NCI-H1092 (cell line): ENCODE data around the gene CMTR2.

ENCODE experiments used
- DNase-seq: peaks from one replicate; lab custom pipeline; 2025; lab: John Stamatoyannopoulos, UW

CMTR2 gene

DNA sequence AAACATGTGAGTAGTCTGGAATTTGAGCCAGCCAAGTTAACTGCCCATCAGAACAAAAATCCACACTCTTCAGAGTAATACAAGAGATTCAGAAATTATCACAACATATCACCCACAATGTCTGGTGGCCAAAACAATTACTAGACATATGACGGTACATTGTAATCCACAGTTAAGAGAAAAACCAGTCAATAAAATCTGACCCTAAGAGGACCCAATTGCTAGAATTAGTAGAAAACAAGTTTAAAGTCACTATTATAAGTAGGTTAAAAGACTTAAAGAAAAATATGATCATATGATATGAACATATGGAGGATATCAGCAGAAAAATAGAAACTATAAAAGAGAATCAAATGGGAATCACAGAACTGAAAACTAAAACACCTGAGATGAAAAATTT is 15.8 kb downstream of the CMTR2 start:
- DNase-seq, result no peak

DNA sequence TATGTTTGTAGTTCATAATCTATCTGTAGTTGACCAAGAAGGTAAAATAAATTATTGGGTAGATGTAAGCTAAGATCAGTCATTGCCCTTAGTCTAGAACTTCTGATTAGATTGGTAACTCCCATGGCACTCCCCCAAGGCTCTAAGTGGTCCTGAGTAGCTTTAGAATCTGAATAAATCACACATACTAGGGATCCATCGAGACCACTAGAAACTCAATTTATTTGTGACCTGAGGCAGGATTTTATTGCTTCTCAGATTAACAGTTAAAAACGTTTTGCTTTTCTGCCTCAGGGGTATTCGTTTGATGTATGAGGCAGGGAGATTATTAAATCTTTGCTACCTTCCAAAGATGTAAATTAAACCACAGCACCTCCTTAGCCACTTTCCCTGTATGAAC is 24.9 kb downstream of the CMTR2 start:
- no peak for DNase-seq

DNA sequence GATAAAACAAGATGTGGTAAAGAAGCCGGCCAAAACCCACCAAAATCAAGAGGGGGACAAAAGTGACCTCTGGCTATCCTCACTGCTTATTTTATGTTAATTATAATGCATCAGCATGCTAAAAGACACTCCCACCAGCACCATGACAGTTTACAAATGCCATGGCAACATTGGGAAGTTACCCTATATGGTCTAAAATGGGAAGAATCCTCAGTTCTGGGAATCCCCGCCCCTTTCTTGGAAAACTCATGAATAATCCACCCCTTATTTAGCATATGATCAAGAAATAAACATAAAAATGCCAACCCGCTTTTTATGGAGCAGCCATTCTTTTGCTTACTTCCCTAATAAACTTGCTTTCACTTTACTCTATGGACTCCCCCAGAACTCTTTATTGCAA is 25.6 kb downstream of the CMTR2 start:
- no peak for DNase-seq

DNA sequence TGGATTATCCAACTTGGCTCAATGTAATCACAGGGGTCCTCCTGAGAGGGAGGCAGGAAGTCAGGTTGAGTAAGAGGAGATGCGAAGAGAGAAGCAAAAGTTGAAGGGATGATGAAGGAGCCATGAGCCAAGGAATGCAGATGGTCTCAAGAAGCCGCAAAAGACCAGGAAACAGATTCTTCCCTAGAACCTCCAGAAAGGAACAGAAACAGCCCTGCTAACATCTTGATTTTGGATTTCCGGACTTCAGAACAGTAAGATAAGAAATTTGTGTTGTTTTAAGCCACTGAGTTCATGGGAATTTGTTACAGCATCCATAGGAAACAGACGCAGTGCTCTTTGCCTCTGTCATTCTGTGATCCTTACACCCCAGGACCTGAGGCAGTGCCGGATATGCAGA is 26.8 kb downstream of the CMTR2 start:
- no peak for DNase-seq

DNA sequence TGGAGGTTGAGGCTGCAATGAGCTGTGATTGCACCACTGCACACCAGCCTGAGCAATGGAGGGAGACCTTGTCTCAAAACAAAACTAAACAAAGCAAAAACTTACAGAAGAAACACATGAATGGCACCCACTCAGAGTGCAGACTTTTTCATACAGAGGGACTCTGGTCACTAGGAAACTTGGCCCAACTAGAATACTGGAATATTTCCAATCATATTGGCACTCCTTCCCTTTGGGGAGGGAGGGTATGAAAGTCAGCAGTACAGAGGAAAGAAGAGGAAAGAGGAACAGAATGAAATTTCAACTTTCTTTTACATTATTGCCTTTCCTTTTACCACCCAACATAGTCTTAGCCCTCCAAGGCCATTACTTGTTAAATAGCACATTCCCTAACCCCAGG is 28.2 kb downstream of the CMTR2 start:
- no peak for DNase-seq

DNA sequence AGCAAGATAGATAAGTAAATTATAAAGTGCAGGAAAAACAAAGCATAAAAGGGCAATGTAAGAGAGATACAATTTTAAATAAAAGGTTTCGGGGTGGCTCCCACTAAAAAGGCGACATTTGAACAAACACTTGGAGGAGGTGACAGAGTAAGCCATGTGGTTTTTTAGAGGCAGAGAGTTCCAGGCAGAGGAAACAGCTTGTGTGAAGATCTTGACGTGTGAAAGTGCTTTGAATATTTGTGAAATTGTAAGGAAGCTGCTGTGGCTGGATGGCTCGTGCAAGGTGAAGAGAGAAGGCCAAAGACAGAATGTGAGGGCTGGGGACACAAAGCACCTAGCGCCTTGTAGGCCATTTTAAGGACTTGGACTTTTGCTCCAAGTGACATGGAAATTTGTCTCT is 30.1 kb downstream of the CMTR2 start:
- DNase-seq, result no peak

DNA sequence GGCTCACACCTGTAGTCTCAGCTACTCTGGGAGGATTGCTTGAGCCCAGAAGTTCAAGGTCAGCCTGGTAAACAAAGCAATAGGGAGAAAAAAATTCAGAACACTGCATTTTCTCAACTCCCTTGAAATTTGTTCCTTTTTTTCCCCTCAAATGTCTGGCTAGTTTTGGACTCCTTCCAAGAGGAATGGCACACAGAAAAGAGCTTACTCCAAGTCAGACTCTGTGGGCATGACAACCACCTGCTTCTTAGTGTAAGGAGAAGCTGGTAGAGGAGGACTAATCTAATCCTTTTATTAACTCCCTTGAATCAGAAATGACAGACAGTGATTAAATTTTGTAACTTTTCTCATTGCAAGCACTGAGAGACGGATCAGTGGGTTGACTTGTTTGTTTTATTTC is 30.8 kb downstream of the CMTR2 start:
- DNase-seq, result no peak

DNA sequence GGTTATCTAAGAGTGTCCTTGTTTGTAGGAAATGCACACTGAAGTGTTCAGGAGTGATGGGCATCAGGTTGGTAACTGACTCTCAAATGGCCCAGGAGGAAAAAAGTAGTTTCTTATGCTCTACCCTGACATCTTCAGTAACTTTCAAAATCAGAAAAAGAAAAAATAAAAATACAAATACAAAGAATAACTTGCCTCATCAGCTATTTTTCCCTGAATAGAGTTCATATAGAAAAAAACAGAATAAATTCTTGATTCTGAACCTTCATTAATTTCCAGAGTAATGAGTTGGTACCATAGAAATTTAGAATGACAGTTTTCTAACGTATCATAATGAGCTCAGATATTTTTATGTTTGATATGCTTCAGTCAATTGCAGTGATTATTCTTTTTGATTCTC is 31.4 kb downstream of the CMTR2 start:
- no peak for DNase-seq

DNA sequence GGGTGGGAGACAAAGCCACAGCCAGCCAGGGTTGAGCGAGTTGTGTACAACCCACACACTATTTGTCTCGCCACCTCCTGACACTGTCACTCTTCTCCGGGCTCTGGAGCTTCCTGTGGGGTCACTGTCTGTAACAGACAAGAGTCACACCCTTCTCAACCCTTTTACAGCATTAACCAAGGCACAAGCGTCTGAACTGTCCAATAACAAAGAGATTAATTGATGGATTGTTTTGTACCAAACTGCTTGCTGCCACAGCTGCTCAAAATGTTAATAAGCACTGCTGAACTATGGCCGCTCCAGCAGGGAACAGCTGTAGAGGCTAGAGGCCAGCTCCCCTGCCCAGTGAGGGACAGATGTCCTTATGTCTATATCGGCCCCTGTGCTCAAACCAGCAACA is 33.5 kb downstream of the CMTR2 start:
- DNase-seq, result no peak

DNA sequence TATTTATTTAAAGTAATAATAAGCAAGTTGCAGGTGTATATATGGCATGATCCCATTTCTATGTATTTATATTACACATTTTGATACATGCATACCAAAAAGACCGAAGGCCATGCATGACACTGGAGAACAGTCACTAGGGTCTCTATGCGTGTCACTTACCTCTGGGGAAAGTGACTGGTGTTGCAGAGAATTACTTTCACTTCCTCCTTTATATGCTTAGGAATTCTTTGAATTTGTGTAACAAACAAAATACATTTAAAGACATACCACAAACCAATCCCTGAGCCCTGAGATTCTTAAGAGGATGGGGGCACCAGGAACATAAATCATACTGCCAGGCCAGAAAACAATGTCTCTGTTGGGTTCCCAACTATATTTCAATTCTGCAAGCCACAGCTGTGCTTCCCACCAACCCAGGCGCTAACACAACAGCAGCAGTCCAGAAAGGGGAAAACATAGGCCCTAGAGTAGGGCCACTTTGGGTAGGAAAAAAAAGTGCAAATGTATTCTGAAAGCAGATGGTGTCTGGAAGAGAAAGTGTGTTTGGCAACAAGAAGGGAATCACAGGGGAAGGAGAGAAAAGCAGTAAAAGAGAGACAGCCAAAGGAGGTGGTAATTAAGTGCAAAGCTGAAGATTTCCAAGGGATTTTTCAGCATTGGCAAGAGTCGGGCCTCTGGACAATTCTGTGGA is 34.2 kb downstream of the CMTR2 start:
- no peak for DNase-seq

DNA sequence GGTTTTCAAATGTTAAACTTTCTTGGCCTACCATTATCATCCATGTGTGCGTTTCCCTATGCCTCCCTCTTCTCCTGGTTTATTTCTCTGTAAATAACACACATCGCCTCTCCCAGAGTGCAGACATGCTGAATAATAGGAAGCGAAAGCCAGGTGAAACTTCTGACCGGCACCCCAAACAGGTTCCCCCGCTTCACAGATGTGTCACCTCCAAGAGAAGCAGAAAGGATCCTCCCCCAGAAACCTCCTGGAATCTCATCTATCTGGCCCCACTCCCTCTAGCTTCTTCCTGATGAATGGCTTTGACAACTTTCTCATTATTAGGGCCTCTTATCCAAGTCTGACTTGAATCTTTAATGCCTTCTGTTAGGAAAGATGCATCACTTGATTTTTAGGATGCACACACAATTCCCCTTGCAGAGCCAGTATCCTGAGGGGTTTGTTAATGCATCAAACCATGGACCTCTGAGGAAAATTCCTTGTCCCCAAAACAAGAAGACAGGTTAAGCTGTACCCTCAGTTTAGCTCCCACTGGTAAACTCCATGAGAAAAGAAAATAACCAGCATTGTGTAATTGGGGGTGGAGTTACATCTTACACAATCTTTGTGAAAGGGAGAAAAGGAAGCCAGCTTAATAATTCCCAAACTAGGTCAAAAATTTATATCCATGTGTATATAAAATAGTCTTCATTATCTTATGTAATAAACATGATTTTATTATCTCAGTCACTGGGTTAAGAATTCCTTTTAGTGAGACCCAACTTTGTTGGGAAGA is 38.6 kb downstream of the CMTR2 start:
- no peak for DNase-seq

DNA sequence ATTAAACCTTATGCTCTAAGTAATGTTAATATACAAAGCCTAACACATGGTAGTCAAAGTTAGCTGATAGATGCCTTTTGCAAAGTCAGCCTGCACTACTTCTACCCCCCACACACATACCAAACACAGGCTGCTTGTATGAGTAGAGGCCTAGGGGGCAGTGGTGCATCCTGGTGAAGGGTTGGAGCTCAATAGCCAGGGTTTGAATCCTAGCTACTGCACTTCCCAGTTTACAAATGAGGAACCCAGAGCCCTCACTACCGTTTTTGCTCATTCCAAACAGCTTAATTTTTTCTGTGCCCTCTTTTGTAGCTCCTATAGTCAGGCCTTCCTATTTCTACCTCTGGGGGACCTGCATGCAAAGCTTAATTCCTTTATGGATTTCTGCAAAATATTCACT is 39.8 kb downstream of the CMTR2 start:
- no peak for DNase-seq

DNA sequence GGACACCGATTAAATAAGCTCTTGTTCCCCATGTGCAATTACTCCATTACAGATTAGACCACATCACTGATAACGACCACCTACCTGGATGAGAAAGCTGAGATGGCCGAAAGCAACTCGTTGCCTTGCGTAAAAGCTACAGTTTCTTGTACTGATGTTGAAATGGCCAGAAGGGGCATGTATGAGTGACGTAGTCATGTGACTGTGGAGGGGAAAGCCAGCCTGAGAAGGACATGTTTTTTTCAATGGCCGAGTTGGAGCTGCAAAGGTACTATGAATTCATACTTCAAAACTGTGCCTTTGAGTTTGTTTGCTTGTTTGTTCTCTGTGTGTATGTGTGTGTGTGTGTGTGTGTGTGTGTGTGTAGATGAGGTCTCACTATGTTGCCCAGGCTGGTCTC is 41.7 kb downstream of the CMTR2 start:
- DNase-seq, result no peak

DNA sequence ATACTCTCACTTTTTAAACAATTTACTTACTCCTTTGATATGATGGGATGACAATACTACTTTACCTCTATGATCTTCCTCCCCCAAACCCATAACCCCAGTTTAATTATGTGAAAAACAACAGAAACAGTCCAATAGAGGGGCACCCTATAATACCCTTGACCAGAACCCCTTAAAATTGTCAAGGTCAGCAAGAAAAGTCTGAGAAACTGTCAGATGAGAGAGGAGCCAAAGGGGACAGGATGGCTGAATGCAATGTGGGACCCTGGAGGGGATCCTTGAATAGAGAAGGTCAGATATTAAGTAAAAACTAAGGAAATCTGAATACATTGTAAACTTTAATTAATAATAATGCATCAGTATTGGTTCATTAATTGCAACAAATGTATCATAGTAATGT is 42.9 kb downstream of the CMTR2 start:
- DNase-seq, result no peak

DNA sequence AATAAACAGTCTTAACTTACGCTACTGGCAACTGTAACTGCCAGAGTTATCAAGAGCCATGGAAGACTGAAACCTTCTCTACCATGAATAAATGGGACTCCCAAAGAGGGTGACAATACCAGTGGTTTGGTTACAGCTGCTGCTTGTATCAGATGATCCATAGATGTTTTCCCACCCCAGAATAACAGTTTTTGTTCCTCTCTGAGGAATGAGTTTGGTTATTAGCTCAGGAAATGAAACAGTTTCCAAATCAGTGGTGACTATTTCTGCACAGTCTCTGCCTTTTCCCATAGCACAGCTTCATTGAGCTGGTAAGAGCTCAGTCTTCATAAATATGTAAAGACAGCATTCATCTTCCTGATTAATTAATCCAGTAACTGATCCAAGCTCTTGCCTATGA is 44.7 kb downstream of the CMTR2 start:
- no peak for DNase-seq

DNA sequence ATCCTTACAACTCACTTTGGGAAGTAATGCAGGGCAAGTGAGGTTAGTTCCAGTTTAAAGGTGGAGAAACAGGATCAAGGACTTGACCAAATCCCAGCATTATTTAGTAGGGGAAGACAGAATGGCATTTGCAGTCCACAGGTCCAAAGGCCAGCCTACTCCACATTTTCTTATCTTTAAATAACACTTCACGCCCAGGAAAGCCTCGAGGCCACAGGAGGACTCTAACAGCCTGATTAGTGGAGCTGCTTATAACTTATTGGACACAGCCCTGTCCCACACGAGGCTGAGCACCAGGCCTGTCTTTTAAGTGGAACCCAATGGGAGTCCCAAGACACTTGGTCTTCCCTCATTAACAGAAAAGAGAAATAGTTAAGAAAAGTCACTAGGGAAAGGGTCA is 46.6 kb downstream of the CMTR2 start:
- DNase-seq, result no peak

DNA sequence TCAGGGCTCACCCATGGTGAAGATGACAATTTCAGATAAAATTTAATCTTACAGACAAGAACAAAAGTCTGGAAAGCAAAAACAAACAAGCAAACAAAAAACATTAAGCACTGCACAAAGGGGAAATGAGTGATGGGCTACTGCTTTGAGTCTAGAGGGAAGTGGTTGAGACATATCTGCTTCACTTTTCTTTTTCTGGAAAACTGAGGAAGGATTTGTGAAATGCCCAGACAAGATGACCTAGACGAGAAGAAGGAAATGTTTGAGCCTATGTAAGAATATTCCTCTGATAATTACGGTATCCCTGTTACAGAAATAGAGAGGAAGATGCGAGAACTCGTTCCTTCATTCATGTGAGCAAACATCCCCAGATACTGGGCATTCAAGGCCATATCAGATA is 47.2 kb downstream of the CMTR2 start:
- DNase-seq, result no peak
